IMR-90 (cell line): ENCODE data around the gene HIVEP1.

Experiments
- CHD1 ChIP-seq: IDR thresholded peaks from 2 replicates; pipeline ENCODE4 v1.6.1; 2012; ENCODE audit warnings: low read depth, low read length, improper control_type of control experiment
- FOS ChIP-seq: fragments of 150-350 bp; IDR thresholded peaks from 2 replicates; pipeline ENCODE4 v1.6.1; 2016; ENCODE audit warnings: low read depth, low read length
- POLR2A ChIP-seq: IDR thresholded peaks from 2 replicates; pipeline ENCODE4 v1.6.1; 2012; ENCODE audit warnings: mild to moderate bottlenecking, low read depth, low read length
- RAD21 ChIP-seq: IDR thresholded peaks from 2 replicates; pipeline ENCODE4 v1.6.1; 2012; ENCODE audit warnings: low read length, improper control_type of control experiment
- TF ChIP-seq, protein P1 (sequence below): conservative IDR thresholded peaks from 2 replicates; pipeline ENCODE4 v1.5.1; 2012; ENCODE audit warnings: mild to moderate bottlenecking, low read depth, low read length, improper control_type of control experiment
- TF ChIP-seq, protein P2 (sequence below): fragments of 150-350 bp; IDR thresholded peaks from 2 replicates; pipeline ENCODE4 v1.6.1; 2016; ENCODE audit warnings: low read depth, mild to moderate bottlenecking, low read length, moderate library complexity, borderline replicate concordance

DNA sequence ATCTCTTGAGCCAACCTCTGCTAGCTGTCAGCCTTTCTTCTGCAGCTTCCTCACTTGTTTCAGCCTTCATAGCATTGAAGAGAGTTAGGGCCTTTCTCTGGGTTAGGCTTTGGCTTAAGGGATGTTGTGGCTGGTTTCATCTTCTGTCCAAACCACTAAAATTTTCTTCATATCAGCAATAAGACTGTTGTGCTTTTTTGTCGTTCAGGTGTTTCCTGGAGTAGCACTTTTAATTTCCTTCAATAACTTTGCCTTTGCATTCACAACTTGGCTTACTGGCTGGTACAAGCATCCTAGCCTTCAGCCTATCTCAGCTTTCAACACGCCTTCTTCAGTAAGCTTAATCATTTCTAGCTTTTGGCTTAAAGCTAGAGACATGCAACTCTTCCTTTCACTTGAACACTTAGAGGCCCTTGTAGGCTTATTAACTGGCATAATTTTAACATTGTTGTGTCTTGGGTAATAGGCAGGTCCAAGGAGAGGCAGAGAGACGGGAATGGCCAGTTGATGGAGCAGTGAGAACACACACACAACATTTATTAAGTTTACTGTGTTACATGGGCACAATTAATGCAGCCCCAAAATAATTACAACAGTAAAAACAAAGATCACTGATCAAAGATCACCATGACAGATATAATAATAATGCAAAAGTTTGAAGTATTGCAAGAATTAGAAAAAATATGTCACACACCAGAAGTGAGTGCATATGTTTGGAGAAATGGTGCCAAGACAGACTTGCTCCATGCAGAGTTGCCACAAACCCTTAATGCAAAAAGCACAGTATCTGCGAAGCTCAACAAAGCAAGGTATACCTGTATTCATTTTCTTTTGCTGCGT is 98.6 kb downstream of the HIVEP1 start:
- TF ChIP-seq, protein P1, sequence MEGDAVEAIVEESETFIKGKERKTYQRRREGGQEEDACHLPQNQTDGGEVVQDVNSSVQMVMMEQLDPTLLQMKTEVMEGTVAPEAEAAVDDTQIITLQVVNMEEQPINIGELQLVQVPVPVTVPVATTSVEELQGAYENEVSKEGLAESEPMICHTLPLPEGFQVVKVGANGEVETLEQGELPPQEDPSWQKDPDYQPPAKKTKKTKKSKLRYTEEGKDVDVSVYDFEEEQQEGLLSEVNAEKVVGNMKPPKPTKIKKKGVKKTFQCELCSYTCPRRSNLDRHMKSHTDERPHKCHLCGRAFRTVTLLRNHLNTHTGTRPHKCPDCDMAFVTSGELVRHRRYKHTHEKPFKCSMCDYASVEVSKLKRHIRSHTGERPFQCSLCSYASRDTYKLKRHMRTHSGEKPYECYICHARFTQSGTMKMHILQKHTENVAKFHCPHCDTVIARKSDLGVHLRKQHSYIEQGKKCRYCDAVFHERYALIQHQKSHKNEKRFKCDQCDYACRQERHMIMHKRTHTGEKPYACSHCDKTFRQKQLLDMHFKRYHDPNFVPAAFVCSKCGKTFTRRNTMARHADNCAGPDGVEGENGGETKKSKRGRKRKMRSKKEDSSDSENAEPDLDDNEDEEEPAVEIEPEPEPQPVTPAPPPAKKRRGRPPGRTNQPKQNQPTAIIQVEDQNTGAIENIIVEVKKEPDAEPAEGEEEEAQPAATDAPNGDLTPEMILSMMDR, result no peak
- no peak for TF ChIP-seq POLR2A
- TF ChIP-seq, protein P2, sequence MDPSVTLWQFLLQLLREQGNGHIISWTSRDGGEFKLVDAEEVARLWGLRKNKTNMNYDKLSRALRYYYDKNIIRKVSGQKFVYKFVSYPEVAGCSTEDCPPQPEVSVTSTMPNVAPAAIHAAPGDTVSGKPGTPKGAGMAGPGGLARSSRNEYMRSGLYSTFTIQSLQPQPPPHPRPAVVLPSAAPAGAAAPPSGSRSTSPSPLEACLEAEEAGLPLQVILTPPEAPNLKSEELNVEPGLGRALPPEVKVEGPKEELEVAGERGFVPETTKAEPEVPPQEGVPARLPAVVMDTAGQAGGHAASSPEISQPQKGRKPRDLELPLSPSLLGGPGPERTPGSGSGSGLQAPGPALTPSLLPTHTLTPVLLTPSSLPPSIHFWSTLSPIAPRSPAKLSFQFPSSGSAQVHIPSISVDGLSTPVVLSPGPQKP, result no peak
- no peak for TF ChIP-seq CHD1
- TF ChIP-seq FOS, result no peak
- TF ChIP-seq RAD21, result no peak
